ENCODE measurements around the gene FILIP1L.

Gene FILIP1L

DNA sequence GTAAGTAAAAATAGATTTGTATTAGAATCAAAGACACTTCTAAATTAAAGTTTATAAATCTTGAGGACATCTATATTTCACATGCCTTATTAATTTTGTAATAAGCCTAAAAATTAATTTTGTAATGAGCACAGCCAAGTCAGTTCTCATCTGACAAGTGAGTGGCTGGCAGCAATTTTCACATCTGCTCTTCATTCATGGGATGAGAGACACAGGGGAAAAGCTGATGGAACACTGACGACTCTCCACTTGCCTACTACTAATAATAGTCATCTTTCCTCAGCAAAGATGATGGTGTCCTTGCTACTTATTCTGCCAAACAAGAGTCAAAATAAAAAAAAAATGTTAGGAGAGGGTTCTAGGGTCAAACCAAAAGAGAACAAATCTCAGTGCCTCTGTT lies 311.0 kb downstream of the FILIP1L start:
- DNase-seq (ENCODE audit: low read depth in 2 of 2), result no peak

DNA sequence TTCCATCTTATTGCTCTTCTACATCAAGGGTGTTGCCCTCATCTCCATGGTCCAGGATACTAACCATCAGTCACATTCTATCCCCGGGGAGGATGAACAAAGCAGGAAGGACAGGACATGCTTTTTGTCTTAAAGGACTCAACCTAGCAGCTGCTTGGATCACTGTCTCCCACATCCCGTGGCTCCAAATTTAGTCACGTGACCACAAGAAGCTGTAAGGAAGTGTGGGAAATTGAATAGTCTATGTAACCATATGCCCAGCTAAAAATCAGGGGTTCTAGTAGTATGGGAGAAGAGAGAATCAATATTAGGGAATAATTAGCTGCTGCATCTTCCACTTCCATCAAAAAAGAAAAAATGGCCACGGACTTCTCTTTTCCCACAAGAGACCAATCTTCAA lies 314.9 kb downstream of the FILIP1L start:
- no peak for DNase-seq (ENCODE audit: low read depth in 2 of 2)

DNA sequence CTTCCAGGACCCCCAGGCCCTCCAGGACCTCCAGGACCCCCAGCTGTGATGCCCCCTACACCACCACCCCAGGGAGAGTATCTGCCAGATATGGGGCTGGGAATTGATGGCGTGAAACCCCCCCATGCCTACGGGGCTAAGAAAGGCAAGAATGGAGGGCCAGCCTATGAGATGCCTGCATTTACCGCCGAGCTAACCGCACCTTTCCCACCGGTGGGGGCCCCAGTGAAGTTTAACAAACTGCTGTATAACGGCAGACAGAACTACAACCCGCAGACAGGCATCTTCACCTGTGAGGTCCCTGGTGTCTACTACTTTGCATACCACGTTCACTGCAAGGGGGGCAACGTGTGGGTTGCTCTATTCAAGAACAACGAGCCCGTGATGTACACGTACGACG lies 318.7 kb downstream of the FILIP1L start:
- no peak for DNase-seq (ENCODE audit: low read depth in 2 of 2)

DNA sequence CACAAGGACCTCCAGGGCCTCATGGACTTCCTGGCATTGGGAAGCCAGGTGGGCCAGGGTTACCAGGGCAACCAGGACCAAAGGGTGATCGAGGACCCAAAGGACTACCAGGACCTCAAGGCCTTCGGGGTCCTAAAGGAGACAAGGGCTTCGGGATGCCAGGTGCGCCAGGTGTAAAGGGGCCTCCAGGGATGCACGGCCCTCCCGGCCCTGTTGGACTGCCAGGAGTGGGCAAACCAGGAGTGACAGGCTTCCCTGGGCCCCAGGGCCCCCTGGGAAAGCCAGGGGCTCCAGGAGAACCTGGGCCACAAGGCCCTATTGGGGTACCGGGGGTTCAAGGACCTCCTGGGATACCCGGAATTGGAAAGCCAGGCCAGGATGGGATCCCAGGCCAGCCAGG lies 319.8 kb downstream of the FILIP1L start:
- DNase-seq (ENCODE audit: low read depth in 2 of 2), result no peak

DNA sequence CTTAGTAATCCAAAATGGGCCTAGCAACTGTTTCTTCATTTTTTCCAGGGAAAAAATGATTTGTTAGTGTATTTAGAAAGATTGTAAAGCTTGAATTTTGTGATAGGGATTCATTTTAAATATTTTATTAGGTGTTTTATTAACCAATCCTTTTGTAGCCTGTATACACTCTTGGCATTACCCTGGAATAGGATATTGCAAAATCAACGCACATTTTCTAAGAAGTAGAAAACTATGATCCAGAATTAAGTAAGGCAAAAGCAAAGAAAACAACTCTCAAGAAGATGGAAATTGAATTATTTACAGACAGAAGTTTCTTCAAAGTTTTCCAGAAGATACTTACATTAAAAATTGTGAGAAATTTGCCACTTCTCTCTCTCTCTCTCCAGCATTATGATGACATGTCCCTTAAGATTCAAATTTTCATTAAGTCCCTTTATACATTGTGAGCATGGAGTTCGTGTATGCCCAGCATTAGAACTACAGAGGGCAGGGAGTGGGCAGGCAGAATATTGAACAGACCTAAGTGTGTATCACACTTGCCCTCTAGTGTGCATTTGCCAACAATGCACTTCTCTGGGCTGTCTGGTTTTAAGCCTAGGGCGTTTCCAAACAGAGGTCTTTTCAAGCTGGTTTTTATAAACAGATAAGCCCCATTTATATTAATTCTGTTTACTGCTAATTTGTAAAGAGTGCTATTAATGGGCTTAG lies 325.1 kb downstream of the FILIP1L start:
- DNase-seq (ENCODE audit: low read depth in 2 of 2), result no peak
